ENCODE data around the gene DMXL1.

- TF ChIP-seq POLR2A (IDR thresholded peaks at IDR 0.05; ENCODE audit: extremely low read depth, insufficient read length) (no peak), CTCF (IDR thresholded peaks at IDR 0.05; ENCODE audit: low read depth, low read length) (no peak), MAX (IDR thresholded peaks at IDR 0.05; ENCODE audit: low read depth, low read length) (no peak)
Observed at GRCh38 chr5:119291056-119291455, 220.2 kb downstream of the DMXL1 start.

Data from NB4 (cell line).